SW480 (cell line): ENCODE results near the gene ATP1A3.
A peak's percentile ranks its signal among the peaks of the same experiment; 100 is the strongest.
"Not testable (repeated sequence)": the region's sequence is repeated elsewhere in the genome, so short reads cannot be mapped to it uniquely, and the experiment has no call there.

Source experiments
- DNase-seq: peaks from one replicate; pipeline ENCODE4 v3.0.0-alpha.2; 2016; ENCODE audit warnings: low spot score

ATP1A3 gene

DNA sequence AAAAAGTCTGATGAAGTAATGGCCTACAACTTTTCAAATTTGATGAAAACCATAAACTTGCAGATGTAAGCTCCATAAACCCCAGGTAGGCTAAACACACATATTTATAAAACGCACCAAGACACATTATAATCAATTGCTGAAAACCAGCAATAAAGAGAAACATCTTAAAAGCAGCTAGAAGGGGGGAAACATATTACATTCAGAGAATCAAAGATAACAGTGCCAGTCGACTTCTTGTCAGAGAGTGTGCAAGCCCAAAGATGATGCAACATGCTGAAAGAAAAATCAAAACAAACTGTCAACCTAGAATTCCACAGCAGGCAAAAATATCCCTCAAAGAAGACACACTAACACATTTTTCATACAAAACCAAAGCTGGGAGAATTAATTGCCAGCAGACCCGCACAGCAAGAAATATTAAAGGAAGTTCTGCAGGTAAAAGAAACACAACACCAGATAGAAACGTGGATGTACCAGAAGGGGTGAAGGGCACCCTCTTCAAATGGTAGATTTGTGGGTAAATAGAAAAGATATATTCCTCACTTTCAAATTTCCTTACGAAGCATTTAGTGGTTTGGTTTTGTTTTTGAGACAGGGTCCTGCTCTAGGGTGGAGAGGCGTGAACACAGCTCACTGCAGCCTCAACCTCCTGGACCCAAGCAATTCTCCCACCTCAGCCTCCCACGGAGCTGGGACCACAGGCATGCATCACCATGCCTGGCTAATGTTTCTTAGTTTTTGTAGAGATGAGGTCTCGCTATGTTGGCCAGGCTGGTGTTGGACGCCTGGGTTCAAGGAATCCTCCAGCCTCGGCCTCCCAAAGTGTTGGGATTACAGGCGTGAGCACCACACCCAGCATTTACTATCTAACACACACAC lies 16.5 kb upstream of the ATP1A3 start:
- peak; percentile 90 for DNase-seq

DNA sequence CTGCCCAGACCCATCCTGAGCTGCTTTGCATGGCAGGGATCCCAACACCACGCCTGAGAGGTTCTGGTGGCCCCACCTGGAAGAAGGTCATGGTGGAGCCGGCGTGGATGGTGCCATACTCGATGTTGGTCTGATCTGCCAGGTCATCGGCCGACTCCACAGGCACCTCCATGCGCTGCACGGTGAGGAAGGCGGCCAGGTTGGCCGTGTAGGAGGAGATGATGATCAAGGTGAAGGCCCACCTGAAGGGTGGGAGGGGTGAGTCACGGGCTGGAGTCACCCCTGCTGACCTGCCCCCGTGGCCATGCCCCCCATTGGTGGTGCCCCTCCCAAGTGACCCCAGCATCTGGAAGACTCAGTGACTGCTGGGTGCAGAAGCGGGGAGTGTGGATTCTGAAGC lies 12.5 kb upstream of the ATP1A3 start:
- DNase-seq = no peak

DNA sequence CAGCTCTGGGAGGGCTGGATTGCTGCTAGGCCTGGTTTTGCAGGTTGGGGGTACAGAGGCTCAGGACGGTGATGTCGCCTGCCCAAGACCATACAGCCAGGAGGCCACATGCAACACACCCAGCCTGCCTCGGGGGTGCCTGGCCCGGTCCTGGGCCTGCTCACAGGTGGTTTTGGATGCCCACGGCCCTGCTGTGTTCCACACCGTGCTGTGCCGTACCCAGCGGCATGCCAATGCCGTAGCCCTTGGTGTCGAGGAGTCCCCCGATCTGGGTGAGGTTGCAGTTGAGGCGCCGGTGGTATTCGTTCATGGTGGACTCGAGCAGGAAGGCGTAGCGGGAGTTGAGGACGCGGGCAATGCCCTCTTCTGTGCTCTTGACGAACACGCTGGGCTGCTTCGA lies 11.5 kb upstream of the ATP1A3 start:
- no peak for DNase-seq

DNA sequence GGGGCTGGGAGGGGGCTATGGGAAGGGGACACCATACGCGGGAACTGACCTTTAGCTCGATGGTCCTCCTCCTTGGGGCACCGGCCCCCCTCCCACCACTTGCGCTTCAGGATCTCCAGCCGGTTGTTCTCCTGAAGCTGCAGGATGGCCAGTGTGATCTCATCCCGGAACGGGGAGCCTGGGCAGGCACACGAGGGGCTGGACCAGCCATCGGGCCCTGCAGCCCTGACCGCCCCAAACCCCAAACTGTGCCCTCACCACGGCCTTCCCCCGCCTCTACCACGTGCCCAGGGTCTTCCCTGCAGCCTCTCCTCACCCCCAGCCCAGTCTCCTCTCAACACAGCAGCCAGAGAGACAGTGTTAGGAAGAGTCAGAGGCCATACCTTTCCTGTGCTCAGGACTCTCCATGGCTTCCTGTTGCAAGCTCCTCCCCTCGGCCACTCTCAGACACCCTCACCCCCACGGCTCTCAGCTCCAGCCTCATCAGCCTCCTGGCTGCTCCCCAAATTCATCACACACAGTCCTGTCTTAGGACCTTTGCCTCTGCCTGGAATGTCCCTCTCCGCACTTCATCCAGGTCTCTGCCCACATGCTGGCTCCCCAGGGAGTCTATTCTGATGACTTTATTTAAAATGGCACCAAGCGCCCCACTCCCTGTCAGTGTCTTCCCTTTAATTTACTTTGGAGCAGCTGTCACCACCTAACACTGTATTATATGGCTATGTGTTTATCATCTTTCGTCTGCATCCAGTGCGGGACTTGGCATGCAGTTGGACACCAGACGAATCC lies 9.7 kb upstream of the ATP1A3 start:
- DNase-seq = no peak

DNA sequence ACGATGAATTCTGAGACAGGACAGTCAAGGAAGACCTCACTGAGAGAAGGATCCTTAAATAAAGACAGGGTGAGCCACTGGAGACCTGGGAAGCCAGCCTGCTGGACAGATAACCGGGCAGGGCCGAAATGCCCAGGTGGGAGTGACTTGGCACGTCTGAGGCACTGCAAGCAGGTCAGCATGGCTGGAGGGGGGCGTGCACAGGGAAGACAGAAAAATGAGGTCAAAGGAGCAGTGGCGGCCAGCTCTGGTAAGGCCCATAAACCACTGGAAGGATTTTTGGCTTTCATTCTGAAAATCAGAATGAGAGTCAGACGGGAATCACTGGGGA lies 5.8 kb upstream of the ATP1A3 start:
- no peak for DNase-seq

DNA sequence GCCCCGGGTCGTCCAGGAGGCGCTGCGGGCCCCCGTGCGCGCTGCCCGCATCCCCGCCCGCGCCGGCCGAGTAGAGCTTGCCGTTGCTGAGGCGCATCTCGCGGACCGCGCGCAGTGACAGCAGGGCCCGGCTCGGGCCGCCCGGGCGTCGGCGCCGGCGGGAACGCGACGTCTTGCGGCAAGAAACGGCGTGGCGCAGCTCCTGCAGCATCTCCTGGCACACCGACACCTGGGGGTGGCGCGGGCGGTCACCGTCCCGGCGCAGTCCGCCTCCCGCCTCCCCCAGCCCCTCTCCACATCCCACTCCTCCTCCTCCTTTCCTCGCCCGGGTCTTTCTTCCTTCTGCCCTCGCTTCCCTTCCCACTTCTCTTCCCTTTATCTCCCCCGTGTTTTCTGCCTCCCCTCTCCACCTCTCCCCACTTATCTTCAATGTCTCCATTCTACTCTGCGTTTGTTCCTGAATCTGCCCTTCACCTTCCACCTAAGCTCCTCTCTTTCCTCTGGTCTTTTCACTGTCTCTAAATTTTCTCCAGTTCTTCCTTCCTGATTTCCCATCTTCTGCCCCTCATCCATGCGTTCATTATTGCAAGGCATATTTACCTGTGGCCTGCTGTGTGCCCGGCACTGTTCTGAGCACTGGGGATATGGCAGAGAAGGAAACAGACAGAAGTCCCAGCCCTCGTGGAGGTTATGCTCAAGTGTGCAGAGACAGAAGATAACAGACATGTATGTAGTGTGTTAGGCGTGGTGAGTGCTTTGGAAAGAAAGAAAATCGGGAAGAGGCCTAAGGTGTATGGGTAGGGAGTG lies 5.2 kb upstream of the ATP1A3 start:
- DNase-seq = no peak

DNA sequence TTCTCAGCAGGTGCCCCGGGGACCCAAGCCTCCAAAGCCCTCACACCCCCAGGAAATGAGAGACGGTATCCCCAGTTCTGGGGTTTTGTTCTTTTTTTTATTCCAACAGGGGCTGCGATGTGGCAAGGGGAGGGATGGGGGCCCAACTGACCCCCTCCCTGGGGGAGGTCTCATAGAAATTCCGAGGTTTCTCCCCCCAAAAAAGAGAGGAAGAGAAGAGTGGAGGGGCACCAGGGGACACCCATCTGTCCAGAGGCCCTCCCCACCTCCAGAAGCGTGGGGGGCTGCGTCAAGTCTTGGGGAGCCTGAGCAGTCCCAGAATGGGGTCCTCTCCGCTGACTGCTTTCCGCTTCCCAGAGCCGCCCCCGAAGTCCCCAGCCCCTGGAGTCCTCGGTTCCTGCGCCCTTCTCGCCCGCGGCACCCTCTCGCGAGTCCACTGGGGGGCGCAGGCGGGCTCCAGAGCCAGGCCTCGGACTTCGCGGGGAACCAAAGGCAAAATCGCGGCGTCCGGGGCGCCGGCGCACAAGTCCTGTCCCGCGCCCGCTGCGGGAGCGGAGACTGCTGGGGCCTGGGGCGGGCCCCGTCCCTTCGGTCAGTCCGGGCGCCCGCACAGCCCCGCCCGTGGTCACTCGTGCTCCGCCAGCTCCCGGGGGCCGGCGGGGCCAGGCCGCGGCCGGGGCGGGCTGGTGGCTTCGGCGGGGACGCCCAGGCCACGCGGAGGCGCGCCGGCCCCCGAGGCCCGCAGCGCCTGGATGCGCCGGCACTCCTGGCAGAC lies 4.4 kb upstream of the ATP1A3 start:
- peak; percentile 36 for DNase-seq

DNA sequence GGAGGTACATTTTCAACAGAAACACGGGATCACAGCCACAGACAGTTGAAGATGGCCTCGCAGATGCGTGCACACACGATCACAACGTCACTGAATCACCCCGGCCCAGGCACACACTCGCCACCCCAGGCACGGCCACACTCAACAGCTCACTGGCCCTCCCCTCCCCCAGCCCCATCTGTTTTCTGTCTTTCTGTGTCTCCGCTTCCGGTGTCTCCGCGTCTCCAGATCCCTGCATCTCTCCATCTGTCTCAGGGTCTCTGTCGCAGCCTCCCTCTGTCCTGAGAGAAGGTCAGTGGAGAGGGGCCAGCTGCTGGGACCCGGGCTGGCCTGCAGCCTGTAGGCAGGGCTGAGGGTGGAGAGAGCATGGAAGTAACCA lies 3.8 kb upstream of the ATP1A3 start:
- no peak for DNase-seq

DNA sequence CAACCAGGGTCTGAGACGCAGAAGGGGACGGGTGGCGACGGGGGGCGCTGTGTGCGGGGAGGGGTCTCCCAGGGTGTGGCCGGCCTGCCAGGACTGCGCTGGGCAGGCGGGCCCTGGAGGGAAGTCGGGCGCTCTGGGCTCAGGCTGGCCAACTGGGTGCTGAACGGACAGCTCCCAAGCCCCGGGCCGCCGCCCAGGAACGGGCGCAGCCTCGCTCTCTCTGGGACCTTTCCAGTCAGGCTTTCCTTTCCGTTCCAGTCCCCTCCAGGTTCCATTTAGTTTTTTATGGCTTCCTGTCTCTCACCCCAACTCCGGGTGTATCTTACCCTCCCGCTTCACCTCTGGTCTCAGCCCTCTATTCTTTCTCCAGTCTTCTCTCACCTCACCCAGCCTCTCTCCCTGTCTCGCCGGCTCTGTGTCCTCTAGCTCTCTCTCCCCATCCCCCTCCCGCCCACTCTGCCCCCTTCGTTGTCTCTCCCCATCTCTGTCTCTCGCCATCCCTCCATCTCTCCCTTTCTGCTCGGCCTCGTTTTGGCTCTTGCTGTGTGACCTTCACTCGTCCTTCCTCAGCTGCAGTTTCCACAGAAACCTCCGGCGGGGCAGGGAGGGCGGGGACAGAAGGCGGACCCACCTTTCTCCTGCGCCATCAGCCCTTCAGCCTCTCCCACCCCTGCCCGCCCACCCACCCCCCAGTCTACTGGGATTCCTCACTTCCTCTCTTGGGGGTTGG lies 3.3 kb upstream of the ATP1A3 start:
- peak; percentile 71 for DNase-seq

DNA sequence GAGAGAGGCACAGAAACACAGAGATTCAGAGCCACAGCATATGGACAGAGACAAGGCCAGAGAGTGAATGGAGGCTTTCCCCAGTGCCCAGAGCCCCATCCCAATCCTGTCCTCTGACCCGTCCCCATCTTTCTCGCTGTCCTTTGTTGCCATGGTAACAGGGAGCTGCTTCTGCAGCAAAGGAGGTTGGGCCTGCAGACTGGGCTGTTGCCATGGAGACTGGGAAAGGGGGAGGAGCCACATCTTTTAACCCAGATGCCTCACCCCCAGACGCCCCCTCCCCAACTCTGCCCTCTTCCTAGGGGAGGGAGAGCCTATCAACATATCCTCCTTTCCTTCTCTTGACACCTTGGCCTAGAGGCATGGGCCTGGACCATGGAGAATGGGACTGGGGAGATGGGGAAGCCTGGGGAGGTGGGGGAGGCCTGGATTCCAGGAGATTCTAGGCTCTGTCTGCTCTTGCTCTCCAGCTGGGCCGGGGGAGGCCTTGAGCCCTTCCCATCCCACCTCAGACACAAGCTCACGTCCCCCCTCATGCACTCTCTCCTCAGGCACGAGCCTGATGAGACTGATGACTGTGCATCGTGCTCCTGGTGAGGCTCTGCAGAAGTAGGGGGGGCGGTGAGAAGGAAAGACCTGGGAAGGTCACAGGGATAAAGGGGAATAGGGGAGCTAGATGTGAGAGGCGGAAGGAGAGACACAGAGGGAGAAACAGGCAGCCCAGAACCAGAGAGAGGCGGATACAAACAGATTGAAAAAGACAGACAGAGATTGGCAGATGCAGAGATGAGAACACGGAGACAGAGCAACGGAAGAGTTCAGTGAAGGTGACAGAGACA lies 2.1 kb upstream of the ATP1A3 start:
- no peak for DNase-seq

DNA sequence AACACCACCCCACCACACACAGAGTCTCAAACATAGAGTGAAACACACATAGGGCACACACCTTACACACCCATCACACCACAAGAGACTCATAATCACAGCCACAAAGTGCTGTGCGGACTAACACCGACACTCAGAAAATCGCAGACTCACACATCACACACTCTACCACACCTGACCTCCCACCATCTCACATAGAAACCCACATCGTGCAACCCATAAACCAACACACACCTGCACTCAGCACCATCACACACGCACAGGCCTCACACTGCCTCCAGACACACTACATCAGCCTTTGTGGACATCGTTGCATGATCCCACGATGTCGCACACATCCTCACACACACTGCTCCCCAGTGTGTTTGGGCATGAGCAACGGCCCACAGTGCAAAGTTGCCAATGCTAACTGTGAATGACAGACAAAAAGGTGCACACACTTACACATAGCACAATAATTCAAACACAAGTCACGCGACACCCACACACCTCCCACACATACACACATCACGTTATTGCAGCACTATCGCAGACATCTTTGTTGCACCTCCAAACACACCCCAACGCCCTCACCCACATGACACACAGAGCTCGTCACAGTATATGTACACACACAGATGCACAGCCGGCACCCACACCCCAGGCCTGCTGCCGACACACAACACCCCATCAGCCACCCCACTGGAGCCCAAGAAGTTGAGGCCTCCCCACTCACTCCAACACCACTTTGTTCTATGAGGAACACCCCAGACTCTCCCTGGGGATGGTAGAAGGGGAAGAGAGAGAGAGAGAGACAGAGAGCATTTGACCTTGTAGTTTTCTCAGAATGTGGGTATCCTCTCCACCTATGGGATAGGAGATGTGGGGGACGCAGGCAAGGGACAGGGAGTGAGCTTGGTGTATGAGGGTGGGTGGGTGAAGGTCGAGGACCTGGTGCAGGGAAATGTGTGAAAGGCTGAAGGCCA lies 1.2 kb upstream of the ATP1A3 start:
- no peak for DNase-seq

DNA sequence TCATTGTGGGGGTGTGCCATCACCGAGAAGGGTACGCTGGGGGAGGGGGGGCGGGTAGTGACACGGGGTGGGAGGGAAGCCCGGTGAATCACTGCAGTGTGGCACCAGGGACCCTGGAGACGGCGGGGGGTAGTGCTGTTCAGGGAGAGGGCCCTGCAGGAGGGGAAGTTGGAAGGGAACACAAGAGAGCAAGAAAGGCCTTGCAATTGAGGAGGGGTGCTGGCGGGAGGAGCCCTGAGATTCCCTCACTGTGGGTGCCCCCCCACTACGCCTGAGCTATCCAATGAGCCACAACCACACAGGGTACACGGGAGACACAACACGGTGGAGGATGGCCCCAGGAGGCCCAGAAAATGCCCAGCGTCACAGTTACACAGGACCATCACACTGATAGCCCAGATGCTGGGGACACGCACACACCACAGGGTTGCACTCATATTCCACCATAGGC lies 516 bp upstream of the ATP1A3 start:
- DNase-seq = no peak

DNA sequence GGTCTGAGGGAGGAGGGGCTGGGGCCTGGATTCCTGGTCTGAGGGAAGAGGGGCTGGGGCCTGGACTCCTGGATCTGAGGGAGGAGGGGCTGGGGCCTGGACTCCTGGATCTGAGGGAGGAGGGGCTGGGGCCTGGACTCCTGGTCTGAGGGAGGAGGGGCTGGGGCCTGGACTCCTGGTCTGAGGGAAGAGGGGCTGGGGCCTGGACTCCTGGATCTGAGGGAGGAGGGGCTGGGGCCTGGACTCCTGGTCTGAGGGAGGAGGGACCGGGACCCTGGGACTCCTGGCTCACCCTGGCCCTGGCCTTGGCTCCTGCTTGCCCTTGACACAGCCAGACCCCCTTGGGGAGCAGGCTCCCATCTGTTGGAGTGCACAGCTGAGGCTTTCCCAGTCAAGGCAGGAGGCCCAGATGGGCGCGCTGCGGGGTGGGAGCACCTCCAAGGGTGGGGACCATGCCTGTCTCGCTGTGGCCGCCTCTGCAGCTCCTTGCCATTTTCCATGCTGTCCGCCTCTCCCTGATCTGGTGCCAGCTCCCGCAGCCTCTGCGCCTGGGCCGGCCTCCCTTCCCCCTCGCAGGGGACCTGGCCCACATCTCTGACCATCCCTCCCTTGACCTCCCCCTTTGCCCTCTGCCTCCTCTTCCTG lies 2.0 kb downstream of the ATP1A3 start:
- not testable (repeated sequence) for DNase-seq

DNA sequence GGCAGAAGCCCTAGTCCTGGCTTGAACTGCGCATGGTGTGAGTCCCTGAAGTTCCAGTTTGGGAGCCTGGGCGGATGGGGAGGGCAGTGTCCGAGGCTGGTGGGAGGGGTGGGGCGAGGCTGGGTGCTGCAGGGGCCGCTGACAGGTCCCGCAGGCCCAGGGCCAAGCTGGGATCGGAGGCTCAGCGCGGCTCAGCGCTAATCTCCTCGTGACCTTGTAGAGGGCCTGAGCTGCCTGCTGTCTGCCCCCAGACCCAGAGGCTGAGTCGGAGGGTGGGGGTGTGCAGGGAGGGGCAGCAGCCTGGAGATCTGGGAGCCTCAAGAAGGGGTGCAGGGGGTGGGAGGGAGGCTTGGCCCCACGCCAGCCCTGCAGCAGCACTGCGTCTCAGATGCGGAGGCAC lies 3.0 kb downstream of the ATP1A3 start:
- no peak for DNase-seq

DNA sequence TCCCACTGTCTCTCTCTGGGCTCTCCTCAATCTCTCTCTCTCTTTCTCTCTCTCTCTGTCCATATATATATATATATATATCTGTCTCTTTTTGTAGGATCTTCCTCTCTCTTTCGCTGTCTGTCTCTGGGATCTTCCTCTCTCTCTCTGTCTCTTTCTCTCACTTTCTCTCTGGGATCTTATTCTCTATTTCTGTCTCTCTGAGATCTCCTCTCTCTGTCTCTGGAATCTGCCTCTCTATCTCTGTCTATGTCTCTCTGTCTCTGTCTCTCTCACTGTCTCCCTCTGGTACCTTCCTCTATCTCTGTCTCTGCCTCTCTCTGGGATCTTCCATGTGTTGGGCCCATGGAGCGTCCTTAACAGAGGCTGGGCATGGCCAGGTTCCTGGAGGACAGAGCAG lies 3.4 kb downstream of the ATP1A3 start:
- DNase-seq = no peak

DNA sequence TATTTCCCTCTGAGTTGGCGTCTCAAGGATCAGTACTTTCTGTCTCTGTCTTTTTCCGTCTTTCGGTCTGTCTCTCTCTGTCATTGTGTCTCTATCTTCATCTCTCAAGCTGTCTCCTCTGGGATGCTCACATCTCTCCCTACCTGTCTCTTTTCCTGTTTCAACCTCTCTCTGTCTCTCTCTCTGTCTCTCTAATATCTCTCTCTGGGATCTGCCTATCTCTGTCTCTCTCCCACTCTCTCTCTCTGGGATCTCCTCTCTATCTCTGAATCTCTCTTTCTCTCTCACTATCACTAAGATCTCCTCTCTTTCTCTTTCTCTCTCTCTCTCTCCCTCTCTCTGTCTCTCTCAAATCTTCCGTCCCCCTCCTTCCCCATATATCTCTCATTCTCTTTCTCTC lies 4.0 kb downstream of the ATP1A3 start:
- no peak for DNase-seq

DNA sequence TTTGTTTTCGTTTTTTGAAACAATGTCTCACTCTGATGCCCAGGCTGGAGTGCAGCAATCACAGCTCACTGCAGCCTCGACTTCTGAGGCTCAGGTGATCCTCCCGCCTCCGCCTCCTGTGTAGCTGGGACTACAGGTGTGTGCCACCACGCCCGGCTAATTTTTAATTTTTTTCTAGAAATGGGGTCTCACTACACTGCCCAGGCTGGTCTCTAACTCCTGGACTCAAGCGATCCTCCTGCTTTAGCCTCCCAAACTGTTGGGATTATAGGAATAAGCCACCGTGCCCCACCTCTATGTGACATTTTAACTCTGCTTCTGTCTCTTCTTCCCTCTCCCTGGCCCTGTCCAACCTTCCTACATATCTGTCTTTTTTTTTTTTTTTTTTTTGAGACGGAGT lies 5.1 kb downstream of the ATP1A3 start:
- no peak for DNase-seq

DNA sequence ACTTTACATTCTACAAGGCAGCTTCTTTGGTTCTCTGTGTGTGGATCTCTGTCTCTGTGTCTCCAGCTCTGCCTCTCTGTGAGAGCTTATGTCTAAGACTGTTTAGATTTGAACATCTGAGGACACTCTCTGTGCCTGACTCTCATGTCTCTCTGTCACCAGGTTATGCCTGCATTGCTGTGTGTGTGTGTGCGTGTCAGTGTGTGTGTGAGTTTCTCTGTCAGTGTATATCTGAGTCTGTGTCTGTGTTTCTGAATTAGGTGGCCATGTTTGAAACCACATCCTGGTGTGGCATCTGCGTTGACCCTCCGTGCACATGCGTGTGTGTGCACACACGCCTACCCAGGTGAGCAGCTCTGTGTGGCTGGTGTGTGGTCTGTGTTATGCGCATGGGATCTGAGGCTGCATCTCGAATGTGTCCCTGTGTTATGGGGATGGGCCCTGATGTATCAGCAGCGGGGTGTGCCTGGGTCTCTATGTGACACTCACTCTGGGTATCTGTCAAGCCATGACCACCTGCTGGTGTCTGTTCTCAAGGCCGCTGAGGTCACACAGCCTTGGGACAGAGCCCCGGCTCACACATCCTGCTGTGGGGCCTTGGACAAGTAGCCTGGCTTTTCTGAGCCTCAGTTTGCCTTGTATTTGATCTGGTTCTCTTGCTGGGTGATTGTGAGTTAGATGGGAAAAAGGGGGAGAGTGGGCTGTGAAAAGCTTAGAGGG lies 6.7 kb downstream of the ATP1A3 start:
- no peak for DNase-seq
